Aorta (tissue), 5 donors: ENCODE results near the gene CAVIN1. TPM values are rescaled to one million over a fixed set of nuclear protein-coding genes. Genes with fewer than 3 reads are reported as not detected.

Source experiments
- ATAC-seq: fragments of 200-7000 bp; cut with Tn5 transposase; one replicate; pipeline ENCODE4 v1.9.1; 2022; ENCODE audit warnings: moderate library complexity; ENCODE audit not compliant: low FRiP score
- DNase-seq, 2 donors: peaks; one replicate each; pipeline ENCODE4 v3.0.0-alpha.2; 2020
- H3K27ac ChIP-seq, 2 donors: one replicate each; pipeline ENCODE4 v1.5.1; 2013; ENCODE audit warnings: low read length in 2 of 2, mild to moderate bottlenecking in 2 of 2, moderate library complexity in 2 of 2, control low read depth in 1 of 2, inconsistent platforms in 1 of 2, low read depth in 1 of 2
- H3K27me3 ChIP-seq, 2 donors: one replicate each; pipeline ENCODE4 v1.6.1; 2013; ENCODE audit warnings: control low read depth in 1 of 2, low read length in 1 of 2, mild to moderate bottlenecking in 1 of 2, moderate library complexity in 1 of 2; ENCODE audit not compliant: insufficient read depth in 2 of 2, control insufficient read depth in 1 of 2
- H3K36me3 ChIP-seq, 2 donors: one replicate each; pipeline ENCODE4 v1.6.1; 2013; ENCODE audit warnings: control low read depth in 1 of 2, low read length in 1 of 2, mild to moderate bottlenecking in 1 of 2; ENCODE audit not compliant: insufficient read depth in 2 of 2, control insufficient read depth in 1 of 2
- H3K4me1 ChIP-seq, 2 donors: one replicate each; pipeline ENCODE4 v1.6.1; 2013; ENCODE audit warnings: low read length in 2 of 2, control low read depth in 1 of 2, mild to moderate bottlenecking in 1 of 2, moderate library complexity in 1 of 2; ENCODE audit not compliant: insufficient read depth in 2 of 2, control insufficient read depth in 1 of 2
- H3K4me3 ChIP-seq, 2 donors: one replicate each; pipeline ENCODE4 v1.5.1; 2013; ENCODE audit warnings: low read length in 2 of 2, control low read depth in 1 of 2, mild to moderate bottlenecking in 1 of 2
- H3K9me3 ChIP-seq: one replicate; pipeline ENCODE4 v1.6.1; 2013; ENCODE audit warnings: mild to moderate bottlenecking, low read length; ENCODE audit not compliant: control insufficient read depth
- WGBS, 2 donors: extraction: QIAGEN DNeasy Blood & Tissue Kit; methylation state at CpG; one replicate each; pipeline ENCODE4 v1.1.7; 2013; 5-methylcytosine and 5-hydroxymethylcytosine counted together
- intact Hi-C, 2 donors: fragments of 100-400 bp; cut with DNase I; formaldehyde crosslinking; loops; one replicate each; pipeline versions ENCODE4 v1.14.2 to v1.15.0; 2022
- long read RNA-seq, 2 donors: library from polyadenylated mRNA; unstranded; transcript quantifications; one replicate each; pipeline ENCODE4 v2.0.0, GENCODE V29; 2020 to 2021
- polyA plus RNA-seq, 2 donors: library from polyadenylated mRNA; stranded (reverse); fragments of 200-250 nt; gene quantifications; one replicate each; pipeline ENCODE4 v1.2.3, GENCODE V29; 2013
- total RNA-seq, 2 donors: library from RNA; stranded (reverse); fragmentation: NEBNext Ultra II Directional; extraction: Animal tissue kit (Norgen Biotek cat#: 25700); gene quantifications; one replicate each; pipeline ENCODE4 v1.2.1, GENCODE V29; 2021
- donor health status: healthy with polysubstance abuse.
- donor health status: Bipolar disorder and iron deficiency.
- donor health status: DM: no; HTN: no; CAD: no.
- donor health status: DM: no; HTN: no; CAD: no.
- donor health status: DM: yes; HTN: yes; CAD: no.

CAVIN1 gene
- 100 to 1,000 TPM; 569 to 643 TPM for total RNA-seq
- 100 to 1,000 TPM; 350 to 422 TPM for polyA plus RNA-seq
- long read RNA-seq, donor 1, transcript CAVIN1-201 (2 exons, 3,828 nt), result major isoform, 1,893 of 3,835 reads
- long read RNA-seq, donor 1, partial matches to known transcripts, result 1,931 of 3,835 reads
- long read RNA-seq, donor 1, other reads (novel, unspliced or antisense), result 11 of 3,835 reads
- long read RNA-seq, donor 2, transcript CAVIN1-201 (2 exons, 3,828 nt), result major isoform, 268 of 751 reads
- long read RNA-seq, donor 2, partial matches to known transcripts, result 0 of 751 reads
- long read RNA-seq, donor 2, other reads (novel, unspliced or antisense), result 483 of 751 reads

GRCh38 chr17:42422958-42423712 lies at the start of gene CAVIN1:
TSS of gene CAVIN1 (minus strand) at chr17:42423256. CDS start at chr17:42423097, 159 bp downstream.
- Histone ChIP-seq H3K36me3 (no peaks in the 10 kb centered on the region), H3K27me3 (no peaks in the 10 kb centered on the region), H3K9me3 (no peaks in the 10 kb centered on the region), H3K4me1 (peaks cover under 1 to 3% of the 10 kb centered on the region in 2 donors), H3K27ac (peak within 1 kb of the TSS; percentile 93 to 98), H3K4me3 (peak within 1 kb of the TSS; percentile 71 to 79)
- ATAC-seq, result peak; percentile 94
- DNase-seq, result peak; percentile 98 to 100
- intact Hi-C loops, result loop anchor here (2.0 to 5.0 kb wide), 3 partner anchors 34 to 99 kb away; partner anchors contain the start of gene ATP6V0A1 (in 1 of the 2)
- 0 to 1% methylated on average over 56 to 58 of the region's 58 CpGs for WGBS, 2 donors

- intact Hi-C loops, result loop anchor here in 1 of 2 donors (5.0 kb wide), 1 partner anchor 44 kb away; no protein-coding TSS in a partner anchor
These were observed 44.8 kb upstream of the CAVIN1 start for GRCh38 chr17:42467889-42468288.

GRCh38 chr17:42463976-42464400 lies 40.9 kb upstream of the CAVIN1 start:
- H3K9me3 ChIP-seq, result no peaks in the 10 kb centered on the region
- no peaks in the 10 kb centered on the region for H3K36me3 ChIP-seq
- peaks cover 0 to 7% of the 10 kb centered on the region in 2 donors for H3K4me1 ChIP-seq
- no peaks in the 10 kb centered on the region for H3K27me3 ChIP-seq
- H3K27ac ChIP-seq, result no peak overlapping the region
- no peak overlapping the region for H3K4me3 ChIP-seq
- intact Hi-C loops, result no loop called here
- DNase-seq (no peak), ATAC-seq (no peak)
- 76 to 81% methylated on average over 4 of the region's 4 CpGs for WGBS, 2 donors

More at GRCh38 chr17:42467889-42468288, 44.8 kb upstream of the CAVIN1 start:
- WGBS, 2 donors, result 7 to 11% methylated on average over 5 of the region's 5 CpGs
- Histone ChIP-seq H3K9me3 (no peaks in the 10 kb centered on the region), H3K4me1 (no peaks in the 10 kb centered on the region), H3K27me3 (no peaks in the 10 kb centered on the region), H3K4me3 (no peak overlapping the region), H3K27ac (no peak overlapping the region), H3K36me3 (peaks cover 0 to 1% of the 10 kb centered on the region in 2 donors)
- ATAC-seq, result no peak
- no peak for DNase-seq

GRCh38 chr17:42460371-42460770 lies 37.3 kb upstream of the CAVIN1 start:
- 83 to 87% methylated on average over 1 of the region's 1 CpG for WGBS, 2 donors
- H3K27ac ChIP-seq, result no peak overlapping the region
- peaks cover 0 to 7% of the 10 kb centered on the region in 2 donors for H3K4me1 ChIP-seq
- H3K27me3 ChIP-seq, result no peaks in the 10 kb centered on the region
- H3K4me3 ChIP-seq, result peak overlapping the region in 1 of 2 donors; percentile 66
- DNase-seq, result no peak
- H3K36me3 ChIP-seq, result no peaks in the 10 kb centered on the region
- intact Hi-C loops, result no loop called here
- no peaks in the 10 kb centered on the region for H3K9me3 ChIP-seq
- ATAC-seq, result no peak

GRCh38 chr17:42459801-42460281 lies 36.8 kb upstream of the CAVIN1 start:
- no peak for DNase-seq
- intact Hi-C loops, result loop anchor here in 1 of 2 donors (5.0 kb wide), 1 partner anchor 38 kb away; the partner anchor contains the start of gene CAVIN1
- WGBS, 2 donors, result 2 to 5% methylated on average over 6 of the region's 6 CpGs
- Histone ChIP-seq H3K27me3 (no peaks in the 10 kb centered on the region), H3K4me1 (peaks cover 0 to 7% of the 10 kb centered on the region in 2 donors), H3K9me3 (no peaks in the 10 kb centered on the region), H3K4me3 (peak overlapping the region; percentile 65 to 66), H3K27ac (peak overlapping the region in 1 of 2 donors; percentile 87), H3K36me3 (no peaks in the 10 kb centered on the region)
- ATAC-seq, result no peak

- peaks cover 0 to 7% of the 10 kb centered on the region in 2 donors for H3K4me1 ChIP-seq
- H3K4me3 ChIP-seq, result peak overlapping the region; percentile 65 to 66
- DNase-seq, result peak; percentile 59 to 84
- intact Hi-C loops, result loop anchor here in 1 of 2 donors (5.0 kb wide), 1 partner anchor 37 kb away; the partner anchor contains the start of gene CAVIN1
- no peaks in the 10 kb centered on the region for H3K36me3 ChIP-seq
- H3K27ac ChIP-seq, result peak overlapping the region; percentile 61 to 87
- H3K27me3 ChIP-seq, result no peaks in the 10 kb centered on the region
- H3K9me3 ChIP-seq, result no peaks in the 10 kb centered on the region
- 1 to 5% methylated on average over 11 of the region's 11 CpGs for WGBS, 2 donors
- ATAC-seq, result peak; percentile 59
These were observed 36.3 kb upstream of the CAVIN1 start for GRCh38 chr17:42459256-42459800.

- intact Hi-C loops, result loop anchor here in 1 of 2 donors (5.0 kb wide), 1 partner anchor 36 kb away; the partner anchor contains the start of gene CAVIN1
- peak; percentile 98 for ATAC-seq
- Histone ChIP-seq H3K27me3 (no peaks in the 10 kb centered on the region), H3K27ac (peak within 1 kb of the TSS; percentile 61 to 87), H3K4me1 (peaks cover 0 to 7% of the 10 kb centered on the region in 2 donors), H3K9me3 (no peaks in the 10 kb centered on the region), H3K4me3 (peak within 1 kb of the TSS; percentile 65 to 66), H3K36me3 (no peaks in the 10 kb centered on the region)
- 0 to 1% methylated on average over 45 of the region's 45 CpGs for WGBS, 2 donors
- DNase-seq, result peak; percentile 97
These were observed 35.6 kb upstream of the CAVIN1 start, which contains the start of gene ATP6V0A1 for GRCh38 chr17:42458497-42459255. TSS of gene ATP6V0A1 (plus strand) at chr17:42458878. CDS start at chr17:42460895, 2,017 bp downstream.
